ENCODE measurements around the gene SYNGR4. TPM values are rescaled to one million over a fixed set of nuclear protein-coding genes. Genes with fewer than 3 reads are reported as not detected.
A peak's percentile ranks its signal among the peaks of the same experiment; 100 is the strongest.

The SYNGR4 gene
- polyA plus RNA-seq, 1 experiment, result not detected

DNA sequence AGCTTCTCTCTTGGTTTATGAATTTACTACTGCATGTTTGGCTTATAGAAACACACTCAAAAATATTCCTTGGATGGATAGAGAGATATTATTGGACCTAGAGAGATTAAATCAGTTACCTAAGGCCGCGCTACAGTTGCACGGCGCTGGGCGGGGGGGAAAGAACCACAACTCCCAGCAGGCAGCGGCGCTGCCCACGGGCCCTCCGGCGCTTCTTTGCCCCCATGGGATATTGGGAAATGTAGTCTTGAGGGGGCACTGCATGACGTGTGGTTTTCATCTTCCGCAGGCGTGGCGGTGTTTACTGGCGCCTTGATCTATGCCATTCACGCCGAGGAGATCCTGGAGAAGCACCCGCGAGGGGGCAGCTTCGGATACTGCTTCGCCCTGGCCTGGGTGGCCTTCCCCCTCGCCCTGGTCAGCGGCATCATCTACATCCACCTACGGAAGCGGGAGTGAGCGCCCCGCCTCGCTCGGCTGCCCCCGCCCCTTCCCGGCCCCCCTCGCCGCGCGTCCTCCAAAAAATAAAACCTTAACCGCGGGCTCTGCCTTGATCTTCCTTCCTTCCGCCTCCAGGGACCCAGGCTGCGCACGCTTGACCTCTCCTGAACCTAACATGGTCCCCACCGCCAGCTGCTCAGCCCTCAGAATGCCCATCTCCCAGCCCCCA lies 34.0 kb upstream of the SYNGR4 start:
- Histone ChIP-seq H3K27ac (ENCODE audit: low read depth, low read length) (no peak overlapping the region), H3K27me3 (ENCODE audit: control insufficient read depth, insufficient read depth, low read length) (no peaks in the 10 kb centered on the region), H3K9me3 (ENCODE audit: control insufficient read depth, insufficient read depth, low read length) (no peaks in the 10 kb centered on the region; the same call in 1 of the 2 replicates), H3K4me3 (ENCODE audit: low read depth, low read length) (no peak overlapping the region)
- no peak for DNase-seq (ENCODE audit: low read depth, low spot score)
- no peak for TF ChIP-seq CTCF (IDR thresholded peaks at IDR 0.05; ENCODE audit: low read depth, low read length)
- ChIA-PET CTCF (interaction anchor here (0.6 to 1.3 kb wide), 2 partner anchors 10 to 366 kb away, joined by 4 read pairs; no protein-coding TSS in a partner anchor), POLR2A (no interaction called here)

GRCh38 chr19:48332351-48332661 lies 31.9 kb upstream of the SYNGR4 start:
- ChIA-PET CTCF (interaction anchor here (0.5 to 3.1 kb wide), 7 partner anchors 9 to 113 kb away, joined by 3 to 34 read pairs (median 6); partner anchors contain the start of genes EMP3 and KDELR1), POLR2A (interaction anchor here (0.9 to 4.0 kb wide), 6 partner anchors 10 to 68 kb away, joined by 3 to 32 read pairs (median 6); partner anchors contain the start of genes SYNGR4 and TMEM143)
- H3K4me3 ChIP-seq (ENCODE audit: low read depth, low read length), result no peak overlapping the region
- H3K27me3 ChIP-seq (ENCODE audit: control insufficient read depth, insufficient read depth, low read length), result no peaks in the 10 kb centered on the region
- no peak for TF ChIP-seq CTCF (IDR thresholded peaks at IDR 0.05; ENCODE audit: low read depth, low read length)
- peak overlapping the region; percentile 25 for H3K27ac ChIP-seq (ENCODE audit: low read depth, low read length)
- DNase-seq (ENCODE audit: low read depth, low spot score), result no peak
- H3K9me3 ChIP-seq (ENCODE audit: control insufficient read depth, insufficient read depth, low read length), result no peaks in the 10 kb centered on the region; the same call in 1 of the 2 replicates

DNA sequence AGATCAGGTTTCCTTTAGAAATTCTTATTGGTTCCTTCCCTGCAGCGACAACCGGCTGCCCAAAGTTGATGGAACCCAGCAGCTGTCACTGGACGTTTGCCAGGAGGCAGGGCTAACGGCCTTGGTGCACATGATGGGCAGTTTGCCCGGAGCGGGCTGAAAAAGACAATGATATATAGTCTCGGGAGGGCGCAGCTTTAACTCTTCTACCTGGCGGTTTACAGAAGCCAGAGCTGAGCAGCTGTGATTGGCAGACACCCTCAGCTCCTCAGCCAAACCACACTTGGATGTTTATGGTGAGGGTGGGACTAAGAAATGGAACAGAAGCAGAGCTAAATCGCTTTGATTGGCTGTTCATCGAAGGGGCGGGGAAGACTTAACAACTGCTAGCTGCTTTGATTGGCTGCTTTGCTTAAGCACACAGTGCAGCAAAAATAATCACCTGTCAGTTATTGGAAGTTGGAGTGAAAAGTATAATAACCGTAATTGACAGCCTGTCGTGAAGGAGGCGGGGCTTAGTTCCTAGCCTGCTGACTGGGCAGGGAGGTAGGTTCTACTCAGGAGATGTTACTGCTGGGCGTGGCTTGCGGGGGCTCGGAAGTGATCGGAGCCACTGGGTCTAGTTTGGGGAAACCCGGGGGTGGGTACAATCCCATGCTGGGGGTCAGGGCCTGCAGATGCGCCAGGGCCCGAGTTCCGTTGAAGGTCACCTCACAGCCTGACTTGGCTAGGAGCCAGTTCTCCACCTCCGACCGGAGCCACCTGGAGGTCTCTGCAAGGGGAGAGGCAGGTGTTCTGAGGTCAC lies 31.3 kb upstream of the SYNGR4 start:
- CTCF ChIA-PET, result interaction anchor here (0.5 to 3.1 kb wide), 15 partner anchors 10 to 257 kb away, joined by 3 to 34 read pairs (median 6); partner anchors contain the start of genes EMP3 and KDELR1
- POLR2A ChIA-PET, result interaction anchor here (0.9 to 4.0 kb wide), 7 partner anchors 10 to 68 kb away, joined by 3 to 32 read pairs (median 5); partner anchors contain the start of genes SYNGR4 and TMEM143
- no peak for TF ChIP-seq CTCF (IDR thresholded peaks at IDR 0.05; ENCODE audit: low read depth, low read length)
- Histone ChIP-seq H3K9me3 (ENCODE audit: control insufficient read depth, insufficient read depth, low read length) (no peaks in the 10 kb centered on the region; the same call in 1 of the 2 replicates), H3K27ac (ENCODE audit: low read depth, low read length) (peak overlapping the region; percentile 25), H3K4me3 (ENCODE audit: low read depth, low read length) (peak overlapping the region; percentile 38), H3K27me3 (ENCODE audit: control insufficient read depth, insufficient read depth, low read length) (no peaks in the 10 kb centered on the region)
- peak; percentile 95 for DNase-seq (ENCODE audit: low read depth, low spot score)

DNA sequence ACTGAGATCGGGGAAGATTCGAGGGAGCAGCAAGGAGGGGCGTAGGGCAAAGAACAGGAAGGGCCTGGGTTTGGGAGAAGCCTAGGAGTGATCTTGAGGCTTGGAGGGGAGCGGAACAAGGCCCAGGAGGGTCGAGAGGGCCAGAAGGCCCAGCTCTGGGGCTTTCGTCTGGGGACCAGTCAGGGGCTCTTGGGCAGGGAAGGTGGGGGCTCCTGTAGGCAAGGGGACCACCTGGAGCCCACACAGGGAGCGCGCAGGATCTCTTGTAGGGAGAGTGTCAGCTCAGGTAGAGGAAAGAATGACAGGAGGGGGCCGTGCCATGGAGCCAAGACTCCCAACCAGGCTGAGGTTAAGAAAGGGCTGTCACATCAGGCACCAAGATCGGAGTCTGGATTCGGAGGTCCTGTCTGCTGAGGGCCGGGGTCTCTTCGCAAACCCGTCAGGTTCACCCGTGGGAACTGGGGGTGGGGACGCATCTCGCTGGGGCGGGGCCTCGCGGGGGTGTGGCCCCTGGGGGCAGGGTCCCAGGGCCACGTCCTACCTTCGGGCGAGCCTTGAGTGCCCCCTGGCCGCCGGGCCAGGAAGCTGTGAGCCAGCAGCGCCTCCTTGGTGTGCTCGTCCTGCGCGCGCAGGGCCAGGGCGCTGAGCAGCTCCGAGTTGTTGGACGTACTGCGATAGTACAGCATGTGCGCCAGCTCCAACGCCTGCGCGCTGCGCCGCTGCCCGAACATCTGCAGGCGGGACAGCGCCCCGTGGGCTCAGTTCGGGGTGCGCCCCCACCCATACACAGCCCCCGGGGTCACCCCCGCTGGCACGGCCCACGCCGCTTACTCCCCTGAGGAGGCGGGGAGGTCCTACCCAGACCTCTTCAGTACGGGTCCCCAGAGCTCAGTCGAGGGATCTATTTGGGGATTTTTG lies 30.4 kb upstream of the SYNGR4 start:
- H3K4me3 ChIP-seq (ENCODE audit: low read depth, low read length), result peak overlapping the region; percentile 57
- peak; percentile 87 for DNase-seq (ENCODE audit: low read depth, low spot score)
- ChIA-PET CTCF (interaction anchor here (0.6 to 3.1 kb wide), 25 partner anchors 10 to 791 kb away, joined by 3 to 34 read pairs (median 5); partner anchors contain the start of genes EMP3, KDELR1, SYNGR4 and TMEM143), POLR2A (interaction anchor here (0.6 to 4.0 kb wide), 15 partner anchors 8 to 148 kb away, joined by 3 to 32 read pairs (median 4); partner anchors contain the start of genes EMP3, SYNGR4 and TMEM143)
- no peaks in the 10 kb centered on the region for H3K27me3 ChIP-seq (ENCODE audit: control insufficient read depth, insufficient read depth, low read length)
- TF ChIP-seq CTCF (IDR thresholded peaks at IDR 0.05; ENCODE audit: low read depth, low read length), result peak; percentile 80
- H3K27ac ChIP-seq (ENCODE audit: low read depth, low read length), result peak overlapping the region; percentile 68
- no peaks in the 10 kb centered on the region; the same call in 1 of the 2 replicates for H3K9me3 ChIP-seq (ENCODE audit: control insufficient read depth, insufficient read depth, low read length)
